GM23338 (cell line): Measurements from ENCODE around the gene EGLN3. TPM values are rescaled to one million over a fixed set of nuclear protein-coding genes. Genes with fewer than 3 reads are reported as not detected.

Experiments
- ATAC-seq: fragments of 200-7000 bp; cut with Tn5 transposase; 3 replicates; pipeline ENCODE4 v1.9.1; 2020
- DNase-seq: peaks from one replicate; pipeline ENCODE4 v3.0.0-alpha.2; 2015; ENCODE audit warnings: low spot score
- H2AFZ ChIP-seq: fragments of 200-600 bp; sonication (generic); 2 replicates; pipeline ENCODE4 v1.8.0; 2016; ENCODE audit warnings: antibody characterized with exemption, mild to moderate bottlenecking, moderate library complexity
- H3F3A ChIP-seq: fragments of 200-600 bp; sonication (generic); replicated peaks from 2 replicates; pipeline ENCODE4 v1.8.0; 2017; ENCODE audit warnings: antibody characterized with exemption, mixed run types, low read depth
- H3K27ac ChIP-seq: fragments of 200-600 bp; sonication (generic); 2 replicates; pipeline ENCODE4 v1.6.1; 2016; ENCODE audit warnings: low read depth
- H3K27me3 ChIP-seq: fragments of 200-600 bp; sonication (generic); 2 replicates; pipeline ENCODE4 v1.8.0; 2016; ENCODE audit warnings: mild to moderate bottlenecking, mixed run types, moderate library complexity; ENCODE audit not compliant: insufficient read depth
- H3K36me3 ChIP-seq: fragments of 200-600 bp; sonication (generic); 2 replicates; pipeline ENCODE4 v1.8.0; 2016; ENCODE audit warnings: mild to moderate bottlenecking; ENCODE audit not compliant: insufficient read depth
- H3K4me1 ChIP-seq: fragments of 200-600 bp; sonication (generic); 2 replicates; pipeline ENCODE4 v1.8.0; 2016; ENCODE audit warnings: mild to moderate bottlenecking, moderate library complexity; ENCODE audit not compliant: insufficient read depth
- H3K4me2 ChIP-seq: fragments of 200-600 bp; sonication (generic); 2 replicates; pipeline ENCODE4 v1.7.1; 2017; ENCODE audit warnings: mixed run types
- H3K4me3 ChIP-seq: fragments of 200-600 bp; sonication (generic); 2 replicates; pipeline ENCODE4 v1.6.1; 2016; ENCODE audit warnings: mixed run types
- H3K79me2 ChIP-seq: fragments of 200-600 bp; sonication (generic); replicated peaks from 2 replicates; pipeline ENCODE4 v1.8.0; 2017; ENCODE audit warnings: mild to moderate bottlenecking; ENCODE audit not compliant: insufficient read depth
- H3K9me2 ChIP-seq: fragments of 200-600 bp; sonication (generic); 2 replicates; pipeline ENCODE4 v1.8.0; 2017; ENCODE audit not compliant: insufficient read depth
- H4K20me1 ChIP-seq: fragments of 200-600 bp; sonication (generic); replicated peaks from 2 replicates; pipeline ENCODE4 v1.8.0; 2017; ENCODE audit warnings: mild to moderate bottlenecking; ENCODE audit not compliant: insufficient read depth
- H3K27ac Mint-ChIP-seq: 2 replicates; pipeline ENCODE4 v1.8.0; 2020; ENCODE audit warnings: inconsistent platforms, mild to moderate bottlenecking, moderate library complexity, mixed read lengths
- H3K27me3 Mint-ChIP-seq: 3 replicates; pipeline ENCODE4 v1.8.0; 2022; ENCODE audit warnings: low read depth, mild to moderate bottlenecking, moderate library complexity, mixed read lengths, inconsistent platforms; ENCODE audit not compliant: insufficient read depth, poor library complexity
- H3K36me3 Mint-ChIP-seq: 3 replicates; pipeline ENCODE4 v1.8.0; 2021; ENCODE audit warnings: low read depth, mild to moderate bottlenecking, inconsistent platforms, moderate library complexity, mixed read lengths
- H3K4me1 Mint-ChIP-seq: 3 replicates; pipeline ENCODE4 v1.8.0; 2020; ENCODE audit warnings: mild to moderate bottlenecking, inconsistent platforms, mixed read lengths
- H3K4me3 Mint-ChIP-seq: 3 replicates; pipeline ENCODE4 v1.8.0; 2021; ENCODE audit warnings: moderate library complexity, mild to moderate bottlenecking, inconsistent platforms, mixed read lengths
- H3K9me3 Mint-ChIP-seq: 3 replicates; pipeline ENCODE4 v1.8.0; 2020; ENCODE audit warnings: moderate library complexity, mild to moderate bottlenecking, inconsistent platforms, mixed read lengths
- CREB1 ChIP-seq: fragments of 250-450 bp; sonication (Bioruptor Pico); IDR thresholded peaks from 2 replicates; pipeline ENCODE4 v1.5.0; 2020; ENCODE audit warnings: low read depth, mild to moderate bottlenecking, moderate library complexity
- CTCF ChIP-seq, 2 experiments: fragments of 200-600 bp in 1 of 2; sonication (generic) in 1 of 2; conservative IDR thresholded peaks; 2 replicates each; pipeline versions ENCODE4 v1.5.1 to v1.6.1; 2016 to 2017; ENCODE audit warnings: antibody characterized with exemption in 2 of 2, low read depth in 2 of 2, mild to moderate bottlenecking in 2 of 2, moderate library complexity in 1 of 2
- JUNB ChIP-seq: IDR thresholded peaks from one replicate; pipeline ENCODE4 v1.6.1; 2016; ENCODE audit warnings: antibody characterized with exemption; ENCODE audit not compliant: unreplicated experiment
- POLR2AphosphoS5 ChIP-seq: IDR thresholded peaks from 2 replicates; pipeline ENCODE4 v1.6.1; 2016; ENCODE audit warnings: antibody characterized with exemption, low read depth
- REST ChIP-seq: IDR thresholded peaks from one replicate; pipeline ENCODE4 v1.6.1; 2018; ENCODE audit warnings: antibody characterized with exemption; ENCODE audit not compliant: unreplicated experiment
- ZNF114 ChIP-seq: fragments of 250-450 bp; sonication (Bioruptor Pico); IDR thresholded peaks from 2 replicates; pipeline ENCODE4 v1.5.0; 2020; ENCODE audit warnings: mild to moderate bottlenecking, moderate library complexity
- polyA plus RNA-seq: library from polyadenylated mRNA; unstranded; fragments of >200 nt; fragmentation: Nextera tagmentation; extraction: Ambion mirVana; gene quantifications from 2 replicates; pipeline ENCODE4 v1.2.1, GENCODE V29; 2016
- total RNA-seq: library from RNA; depleted of rRNA; stranded (reverse); fragments of >200 nt; shearing (Covaris generic); gene quantifications from 2 replicates; pipeline ENCODE4 v1.2.3, GENCODE V29; 2014

The EGLN3 gene
- total and polyA plus RNA-seq, 2 experiments from 2014 or later, result 26.8 to 42.9 TPM

GRCh38 chr14:33943096-33943883, 7.6 kb downstream of the EGLN3 start:
- Histone ChIP-seq H3K27me3 (no peaks in the 10 kb centered on the region), H3F3A (no peaks in the 10 kb centered on the region), H4K20me1 (peaks cover 4% of the 10 kb centered on the region; the same call in 1 of the 2 replicates), H3K4me2 (no peak overlapping the region), H3K9me2 (peaks cover 4% of the 10 kb centered on the region; the same call in 1 of the 2 replicates), H3K79me2 (peaks cover 91% of the 10 kb centered on the region), H3K4me3 (no peak overlapping the region), H3K4me1 (peaks cover 60% of the 10 kb centered on the region), H3K27ac (no peak overlapping the region), H3K36me3 (no peaks in the 10 kb centered on the region), H2AFZ (no peak overlapping the region)
- TF ChIP-seq POLR2AphosphoS5, result no peak
- no peak for TF ChIP-seq CREB1 (CRISPR knock-in tag)
- no peak for TF ChIP-seq REST
- no peak for TF ChIP-seq JUNB
- Mint-ChIP-seq H3K27me3 (no peaks in the 10 kb centered on the region), H3K27ac (no peak overlapping the region), H3K4me3 (no peak overlapping the region), H3K4me1 (peaks cover 56% of the 10 kb centered on the region), H3K36me3 (peaks cover 9% of the 10 kb centered on the region; the same call in 2 of the 3 replicates), H3K9me3 (no peaks in the 10 kb centered on the region)
- DNase-seq (no peak), ATAC-seq (no peak)

- Histone ChIP-seq H3K4me2 (peak overlapping the region; percentile 49; the same call in 1 of the 2 replicates), H3K4me1 (peaks cover 64% of the 10 kb centered on the region), H3K9me2 (peaks cover 4% of the 10 kb centered on the region; the same call in 1 of the 2 replicates), H3K79me2 (peaks cover 88% of the 10 kb centered on the region), H3K27me3 (no peaks in the 10 kb centered on the region), H4K20me1 (0 out of 2 replicates have a peak, but pooled peaks cover 4% of the 10 kb centered on the region), H3K27ac (no peak overlapping the region), H3K4me3 (no peak overlapping the region), H3K36me3 (no peaks in the 10 kb centered on the region), H2AFZ (no peak overlapping the region), H3F3A (no peaks in the 10 kb centered on the region)
- no peak overlapping the region for H3K4me3 Mint-ChIP-seq
- peaks cover 9% of the 10 kb centered on the region; the same call in 2 of the 3 replicates for H3K36me3 Mint-ChIP-seq
- H3K4me1 Mint-ChIP-seq, result peaks cover 61% of the 10 kb centered on the region
- TF ChIP-seq CTCF (conservative IDR thresholded peaks at IDR 0.05; ENCODE audit: low read depth in 2 of 2) (peak; percentile 38 to 41), ZNF114 (CRISPR knock-in tag) (no peak)
- no peak for DNase-seq
- H3K27ac Mint-ChIP-seq, result peak overlapping the region; percentile 67
- no peaks in the 10 kb centered on the region; the same call in 2 of the 3 replicates for H3K9me3 Mint-ChIP-seq
- ATAC-seq, result no peak
- peaks cover 4% of the 10 kb centered on the region for H3K27me3 Mint-ChIP-seq
These were observed 9.2 kb downstream of the EGLN3 start for GRCh38 chr14:33941718-33942117.
